Esophagus (tissue), 2 donors: ENCODE data around the gene ZMYM4. TPM values are rescaled to one million over a fixed set of nuclear protein-coding genes. Genes with fewer than 3 reads are reported as not detected.

ENCODE experiments used
- polyA plus RNA-seq, 2 donors: library from polyadenylated mRNA; stranded (reverse); fragments of 200-250 nt; gene quantifications; one replicate each; pipeline ENCODE4 v1.2.3, GENCODE V29; 2013
- donor health status: healthy with polysubstance abuse.
- donor health status: Bipolar disorder and iron deficiency.

Gene ZMYM4
- polyA plus RNA-seq, 2 donors = 6.1 to 9.0 TPM

Other genes starting within 250 kb of the ZMYM4 start
- 10 to 100 TPM in 1 of 2 donors, 1 to 10 TPM in 1; 5.9 to 12.3 TPM for gene ZMYM6, start 236.8 kb upstream of the ZMYM4 start, polyA plus RNA-seq
- 1 to 10 TPM; 3.1 to 7.8 TPM for gene ZMYM1, start 189.3 kb upstream of the ZMYM4 start, polyA plus RNA-seq
- 100 to 1,000 TPM; 141 to 199 TPM for gene SFPQ, start 75.6 kb upstream of the ZMYM4 start, polyA plus RNA-seq